GM18517 (cell line): ENCODE results near the gene MPRIP.

Experiments used
- ATAC-seq: cut with Tn5 transposase; IDR thresholded peaks from one replicate; pipeline ENCODE4 v1.9.1; 2021; ENCODE audit warnings: mild to moderate bottlenecking, moderate library complexity; ENCODE audit not compliant: unreplicated experiment

MPRIP gene

GRCh38 chr17:17228521-17229279 lies 186.4 kb downstream of the MPRIP start:
- no peak for ATAC-seq

DNA sequence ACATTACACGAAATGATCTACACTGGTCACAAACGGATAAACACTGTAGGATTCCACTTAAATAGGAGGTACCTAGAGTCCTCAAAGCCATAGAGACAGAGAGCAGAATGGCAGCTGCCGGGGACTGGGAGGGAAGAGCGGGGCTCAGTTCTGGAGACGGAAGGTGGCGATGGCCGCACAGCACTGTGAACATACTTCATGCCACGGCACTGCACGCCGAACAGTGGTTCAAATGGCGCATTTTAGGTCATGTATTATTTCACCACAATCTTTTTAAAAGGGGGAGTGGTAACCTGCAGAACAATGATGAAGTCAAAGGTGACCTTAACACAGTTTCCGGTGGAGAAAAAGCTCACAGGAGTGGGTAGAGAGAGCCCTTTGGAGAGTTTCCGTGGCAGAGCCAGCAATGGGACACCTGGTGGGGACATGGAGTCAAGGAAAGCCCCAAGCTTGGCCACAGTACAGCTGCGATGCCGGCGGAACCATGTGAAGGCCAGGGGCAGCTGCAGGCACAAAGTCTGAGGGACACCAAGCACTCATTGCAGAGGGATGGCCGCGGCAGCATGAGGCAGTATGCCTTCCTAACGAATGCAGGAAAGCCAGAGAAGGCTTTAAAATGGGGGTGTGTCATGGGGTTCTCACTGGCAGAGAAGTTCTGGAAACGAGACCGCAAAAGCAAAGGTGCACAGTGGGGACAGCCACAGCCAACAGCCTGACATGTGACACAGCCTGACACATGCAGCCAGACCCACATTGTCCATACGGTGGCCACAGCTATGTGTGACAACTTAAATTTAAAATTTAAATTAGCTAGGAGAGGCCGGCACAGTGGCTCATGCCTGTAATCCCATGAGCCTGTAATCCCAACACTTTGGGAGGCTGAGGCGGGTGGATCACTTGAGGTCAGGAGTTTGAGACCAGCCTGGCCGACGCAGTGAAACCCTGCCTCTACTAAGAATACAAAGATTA lies 187.4 kb downstream of the MPRIP start:
- no peak for ATAC-seq

DNA sequence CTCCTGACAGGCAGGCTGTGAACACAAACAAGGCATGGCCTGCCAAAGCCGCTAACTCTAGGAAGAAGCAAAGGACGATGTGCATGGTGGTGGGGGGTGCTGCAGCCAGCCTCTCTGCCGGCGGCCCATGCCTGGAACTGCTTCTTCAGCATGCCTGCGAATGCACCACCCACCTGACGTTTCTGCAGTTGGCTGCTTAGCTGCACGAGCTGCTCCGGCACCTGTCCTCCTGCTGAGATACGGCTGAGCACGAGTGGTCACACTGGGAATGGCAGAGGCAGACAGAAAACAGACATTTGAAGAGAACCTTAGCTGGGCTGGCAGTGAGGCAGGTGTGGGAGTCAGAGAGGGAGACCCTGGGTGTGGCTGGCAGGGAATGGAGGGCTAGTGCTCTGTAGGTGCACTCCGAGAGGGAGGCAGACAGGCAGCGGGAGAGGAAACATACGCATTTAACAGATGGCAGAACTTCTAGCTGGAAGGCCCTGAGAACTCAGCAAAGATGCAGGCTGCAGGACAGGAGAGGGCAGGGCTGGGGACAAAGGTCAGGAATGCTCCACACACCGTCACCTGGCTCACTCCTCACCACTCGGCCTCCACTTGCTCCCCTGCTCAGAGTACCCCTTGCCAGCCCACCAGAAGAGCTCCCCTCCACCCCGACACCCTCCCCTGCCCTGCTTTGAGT lies 189.5 kb downstream of the MPRIP start:
- no peak for ATAC-seq

DNA sequence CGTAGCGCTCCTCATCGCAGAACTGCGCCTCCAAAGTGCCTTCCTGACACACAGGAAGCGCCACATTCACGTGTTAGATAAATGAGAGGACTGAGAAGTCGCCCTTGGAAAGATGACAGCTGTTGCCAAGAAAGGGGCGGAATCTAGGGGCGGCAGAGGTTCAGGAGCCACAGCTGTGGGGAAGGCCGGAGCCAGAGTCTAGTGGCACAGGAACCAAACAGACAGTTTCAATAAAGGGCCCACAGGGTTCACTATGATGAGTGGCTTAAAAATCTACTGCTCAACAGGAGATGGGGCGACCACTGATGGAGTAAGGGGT lies 190.0 kb downstream of the MPRIP start:
- ATAC-seq, result no peak

DNA sequence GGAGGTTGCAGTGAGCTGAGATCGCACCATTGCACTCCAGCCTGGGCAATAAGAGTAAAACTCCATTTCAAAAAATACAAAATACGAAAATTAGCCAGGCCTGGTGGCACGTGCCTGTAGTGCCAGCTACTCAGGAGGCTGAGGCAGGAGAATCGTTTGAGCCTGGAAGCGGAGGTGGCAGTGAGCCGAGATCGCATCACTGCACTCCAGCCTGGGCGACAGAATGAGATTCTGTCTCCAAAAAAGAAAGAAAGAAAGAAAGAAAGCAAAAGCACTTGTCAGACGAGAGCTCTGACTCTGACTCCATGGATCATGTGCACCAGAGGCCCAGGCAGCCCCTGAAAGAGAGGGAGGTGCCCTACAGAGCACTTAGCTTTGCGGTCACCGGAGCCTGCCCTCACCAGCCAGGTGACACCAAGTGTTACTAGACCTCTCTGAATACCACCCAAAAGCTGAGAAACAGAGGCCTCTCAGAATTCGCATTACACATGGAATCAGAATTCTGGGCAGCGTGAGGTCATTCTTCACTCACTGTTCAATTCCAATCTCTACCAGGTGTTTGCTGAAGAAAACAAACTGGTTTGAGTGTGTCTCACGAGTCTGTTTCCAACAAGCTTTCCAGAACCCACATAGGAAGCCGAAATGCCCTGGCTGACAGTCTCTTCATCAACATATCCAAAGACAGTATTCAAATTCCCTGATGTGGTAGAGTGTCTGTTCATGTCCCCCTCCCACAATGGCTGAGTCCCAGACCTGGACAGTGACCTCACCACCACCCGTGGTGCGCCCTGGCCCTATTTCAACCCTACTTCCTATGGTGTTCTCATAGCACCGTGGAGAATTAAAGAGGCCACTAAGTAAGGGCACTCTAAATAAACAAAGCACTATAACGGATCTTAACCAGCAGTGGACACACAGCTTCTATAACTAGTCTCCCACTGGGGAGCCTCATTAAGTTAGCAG lies 193.2 kb downstream of the MPRIP start:
- ATAC-seq, result no peak

DNA sequence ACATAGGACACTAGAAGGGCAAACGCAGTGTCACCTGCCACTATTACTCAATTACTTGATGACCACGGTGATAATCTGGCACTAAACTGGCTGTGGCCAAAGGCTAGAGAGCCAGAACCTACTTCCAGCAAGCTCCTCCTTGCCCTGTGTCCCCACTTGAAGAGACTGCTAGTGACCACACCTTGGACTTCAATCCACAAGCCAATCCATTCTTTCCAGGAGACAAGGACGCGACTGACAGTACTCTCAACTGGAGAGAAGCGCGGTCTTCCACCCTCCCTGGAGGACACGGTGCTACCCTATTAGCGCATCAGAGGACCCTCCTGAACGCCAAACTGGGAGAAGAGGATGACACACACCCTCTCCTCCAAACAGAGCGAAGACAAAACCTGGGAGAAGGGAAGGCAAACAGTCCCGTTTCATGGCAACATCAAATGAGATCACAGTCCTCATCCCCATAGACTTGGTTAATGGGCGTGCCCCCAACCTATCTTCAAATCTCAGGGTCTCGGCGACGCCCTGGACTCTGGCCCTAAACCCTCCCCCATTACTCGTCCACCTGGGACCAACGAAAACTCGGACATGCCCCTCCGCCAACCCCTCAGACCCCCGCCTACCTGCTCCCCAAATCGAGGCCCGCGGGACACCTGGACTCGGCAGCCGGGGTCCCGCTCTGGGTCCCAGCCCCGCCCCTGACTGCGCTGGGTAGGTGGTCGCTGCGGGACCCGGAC lies 194.2 kb downstream of the MPRIP start:
- peak; percentile 2 for ATAC-seq

DNA sequence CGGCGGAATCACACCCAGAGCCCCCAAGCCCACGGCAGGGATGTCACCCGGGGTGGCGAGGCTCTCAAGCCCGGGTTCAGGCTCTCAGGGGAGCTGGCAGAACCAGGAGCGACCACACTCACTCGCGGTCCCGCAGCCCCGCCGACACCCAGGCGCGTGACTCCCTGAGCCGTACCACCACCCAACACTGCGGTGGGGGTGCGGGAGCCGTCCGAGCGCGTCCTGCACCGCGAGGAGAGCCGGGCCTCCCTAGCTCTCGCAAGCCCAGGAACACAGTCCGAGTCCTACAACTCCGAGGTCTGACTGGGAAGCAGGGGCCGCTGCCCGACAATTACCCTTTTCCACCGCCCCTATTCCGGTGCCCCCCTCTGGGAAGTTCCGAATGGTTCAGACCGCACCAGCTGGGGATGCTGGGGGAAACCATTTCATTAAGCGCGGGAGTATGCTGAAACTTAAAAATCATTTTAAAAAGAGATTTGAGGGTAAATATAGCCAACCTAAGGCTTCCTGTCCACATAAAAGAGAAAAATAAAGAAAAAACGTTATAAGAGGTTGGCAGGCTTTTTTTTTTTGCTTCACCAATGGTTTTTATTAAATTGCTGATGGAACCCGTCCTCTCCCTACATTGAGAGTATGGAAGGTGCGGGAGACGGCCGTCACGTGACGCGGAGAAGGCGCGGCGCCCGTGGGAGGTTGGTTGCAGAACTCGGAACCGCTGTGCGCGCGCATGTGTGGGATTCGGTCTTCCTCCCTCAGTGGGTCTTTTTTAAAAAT lies 195.0 kb downstream of the MPRIP start, which contains the start of gene FLCN:
Gene FLCN (minus strand): TSS at position 143 of the 774 bp plus-strand sequence. CDS start 9,031 bp downstream, outside the sequence.
- peak; percentile 67 for ATAC-seq

GRCh38 chr17:17239832-17240231 lies 197.6 kb downstream of the MPRIP start:
- no peak for ATAC-seq

DNA sequence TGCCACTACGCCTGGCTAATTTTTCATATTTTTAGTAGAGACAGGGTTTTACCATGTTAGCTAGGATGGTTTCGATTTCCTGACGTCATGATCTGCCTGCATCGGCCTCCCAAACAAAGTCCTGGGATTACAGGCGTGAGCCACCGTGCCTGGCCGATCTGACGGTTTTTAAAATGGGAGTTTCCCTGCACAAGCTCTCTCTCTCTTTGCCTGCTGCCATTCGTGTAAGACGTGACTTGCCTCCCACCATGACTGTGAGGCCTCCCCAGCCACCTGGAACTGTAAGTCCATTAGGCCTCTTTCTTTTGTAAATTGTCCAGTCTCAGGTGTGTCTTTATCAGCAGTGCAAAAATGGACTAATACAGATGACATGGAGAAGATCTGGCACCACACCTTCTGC lies 199.4 kb downstream of the MPRIP start:
- ATAC-seq, result no peak

- no peak for ATAC-seq
These were observed 200.0 kb downstream of the MPRIP start for GRCh38 chr17:17242246-17242645.
